Fibroblast of the aortic adventitia (primary cell): ENCODE results near the gene GRM6. TPM values are rescaled to one million over a fixed set of nuclear protein-coding genes. Genes with fewer than 3 reads are reported as not detected.

Source experiments
- DNase-seq: peaks from one replicate; pipeline ENCODE4 v3.0.0-alpha.2; 2010; ENCODE audit warnings: low read depth
- H3K4me3 ChIP-seq: 2 replicates; pipeline ENCODE4 v1.5.1; 2011; ENCODE audit warnings: low read depth, mild to moderate bottlenecking, control low read depth, low read length, moderate library complexity
- CTCF ChIP-seq: IDR thresholded peaks from 2 replicates; pipeline ENCODE4 v1.5.1; 2011; ENCODE audit warnings: mild to moderate bottlenecking, low read length, control low read depth, inconsistent platforms; ENCODE audit not compliant: insufficient read depth
- total RNA-seq: library from RNA; depleted of rRNA; stranded (reverse); fragments of >200 nt; gene quantifications from 2 replicates; pipeline ENCODE4 v1.2.3, GENCODE V29; 2012; ENCODE audit warnings: low replicate concordance

GRM6 gene
- total RNA-seq, 1 donor = not detected

- no peak for DNase-seq
- no peak overlapping the region for H3K4me3 ChIP-seq
- TF ChIP-seq CTCF = no peak
These were observed 63.0 kb downstream of the GRM6 start for GRCh38 chr5:178931846-178932760.

Other genes starting within 250 kb of the GRM6 start
- gene ZNF354B, start 135.4 kb downstream of the GRM6 start, total RNA-seq = 9.8 and 19.6 TPM in 2 replicates
- 0.36 and 2.7 TPM in 2 replicates for gene ZFP2, start 99.4 kb downstream of the GRM6 start, total RNA-seq
- 0.18 and 3.0 TPM in 2 replicates for gene ZNF454, start 54.1 kb downstream of the GRM6 start, total RNA-seq
- gene ZNF879, start 28.5 kb upstream of the GRM6 start, total RNA-seq = 3.9 and 5.2 TPM in 2 replicates
- gene ZNF354C, start 65.1 kb upstream of the GRM6 start, total RNA-seq = 8.6 and 10.5 TPM in 2 replicates